ENCODE data around the gene LRP10.

The LRP10 gene

GRCh38 chr14:22915886-22916521 lies 44.5 kb downstream of the LRP10 start:
- H3K36me3 Mint-ChIP-seq (ENCODE audit: low read depth), result peaks cover 63% of the 10 kb centered on the region
- H3K4me1 Mint-ChIP-seq (ENCODE audit: low read depth), result peaks cover 56% of the 10 kb centered on the region
- peak overlapping the region; percentile 66 for H3K27ac Mint-ChIP-seq
- H3K27me3 Mint-ChIP-seq, result no peaks in the 10 kb centered on the region
- no peaks in the 10 kb centered on the region for H3K9me3 Mint-ChIP-seq
- intact Hi-C loops (cut with micrococcal nuclease), result loop anchor here (5.0 kb wide), 1 partner anchor 149 kb away; the partner anchor contains the start of gene OXA1L
- no peak overlapping the region for H3K4me3 Mint-ChIP-seq

- Mint-ChIP-seq H3K4me3 (peak within 1 kb of the TSS; percentile 89), H3K36me3 (ENCODE audit: low read depth) (peaks cover 63% of the 10 kb centered on the region)
Observed at GRCh38 chr14:22918804-22919600, 47.5 kb downstream of the LRP10 start, which contains the start of gene RBM23. Gene RBM23 (minus strand): TSS chr14:22919149.

DNA sequence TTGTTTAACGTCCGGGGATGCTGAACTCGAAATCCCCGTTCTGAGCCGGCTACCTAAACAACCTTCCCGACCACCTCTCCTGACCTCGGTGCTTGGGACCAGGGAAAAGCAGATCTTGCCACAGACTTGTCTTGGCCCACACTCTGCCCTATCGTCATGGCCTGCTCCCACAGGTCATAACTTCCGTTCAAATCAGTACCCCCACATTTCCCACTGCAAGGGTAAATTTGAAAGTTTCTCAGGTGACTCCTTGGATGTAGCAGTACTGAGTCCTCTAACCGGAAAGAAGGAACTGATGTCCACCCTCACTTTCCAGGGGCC lies 48.0 kb downstream of the LRP10 start:
- Mint-ChIP-seq H3K9me3 (no peaks in the 10 kb centered on the region), H3K4me3 (peak overlapping the region; percentile 89), H3K4me1 (ENCODE audit: low read depth) (peaks cover 48% of the 10 kb centered on the region), H3K27ac (peak overlapping the region; percentile 100), H3K36me3 (ENCODE audit: low read depth) (peaks cover 69% of the 10 kb centered on the region), H3K27me3 (no peaks in the 10 kb centered on the region)
- intact Hi-C loops (cut with micrococcal nuclease), result loop anchor here (1.0 to 5.0 kb wide), 2 partner anchors 10 to 152 kb away; partner anchors contain the start of genes OXA1L and PRMT5

More at GRCh38 chr14:22918804-22919600, 47.5 kb downstream of the LRP10 start, which contains the start of gene RBM23:
- no peaks in the 10 kb centered on the region for H3K9me3 Mint-ChIP-seq
- intact Hi-C loops (cut with micrococcal nuclease), result loop anchor here (1.0 to 5.0 kb wide), 2 partner anchors 10 to 152 kb away; partner anchors contain the start of genes OXA1L and PRMT5
- H3K27ac Mint-ChIP-seq, result peak within 1 kb of the TSS; percentile 100
- no peaks in the 10 kb centered on the region for H3K27me3 Mint-ChIP-seq
- peaks cover 50% of the 10 kb centered on the region for H3K4me1 Mint-ChIP-seq (ENCODE audit: low read depth)

GRCh38 chr14:22920697-22921096 lies 49.2 kb downstream of the LRP10 start:
- Mint-ChIP-seq H3K36me3 (ENCODE audit: low read depth) (peaks cover 79% of the 10 kb centered on the region), H3K4me1 (ENCODE audit: low read depth) (peaks cover 38% of the 10 kb centered on the region), H3K27me3 (no peaks in the 10 kb centered on the region), H3K27ac (no peak overlapping the region), H3K4me3 (no peak overlapping the region), H3K9me3 (no peaks in the 10 kb centered on the region)
- intact Hi-C loops (cut with micrococcal nuclease), result no loop called here

DNA sequence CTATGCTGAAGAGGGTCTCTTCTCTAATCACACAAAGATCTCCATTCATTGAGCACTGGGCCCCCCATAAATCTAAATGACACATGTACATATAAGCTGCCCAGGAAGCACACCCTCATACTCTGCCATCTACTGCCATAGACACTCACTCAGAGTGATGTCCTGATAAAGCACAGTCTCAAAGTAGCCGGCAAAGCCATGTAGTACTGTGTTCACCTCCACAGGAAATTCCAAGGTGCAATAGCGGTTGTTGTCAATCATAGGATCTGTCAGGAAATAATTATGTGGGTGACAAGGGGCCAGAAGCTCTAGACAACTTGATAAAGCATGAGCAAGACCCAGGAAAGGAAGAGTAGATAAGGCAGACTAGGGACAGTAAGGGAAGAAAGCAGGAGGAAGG lies 50.8 kb downstream of the LRP10 start:
- Mint-ChIP-seq H3K4me1 (ENCODE audit: low read depth) (peaks cover 41% of the 10 kb centered on the region), H3K27ac (no peak overlapping the region), H3K27me3 (no peaks in the 10 kb centered on the region), H3K4me3 (no peak overlapping the region), H3K9me3 (no peaks in the 10 kb centered on the region), H3K36me3 (ENCODE audit: low read depth) (peaks cover 90% of the 10 kb centered on the region)
- intact Hi-C loops (cut with micrococcal nuclease), result no loop called here

GRCh38 chr14:22923746-22924145 lies 52.2 kb downstream of the LRP10 start:
- intact Hi-C loops (cut with micrococcal nuclease), result no loop called here
- Mint-ChIP-seq H3K36me3 (ENCODE audit: low read depth) (peaks cover 77% of the 10 kb centered on the region), H3K9me3 (no peaks in the 10 kb centered on the region), H3K27me3 (no peaks in the 10 kb centered on the region), H3K4me1 (ENCODE audit: low read depth) (peaks cover 34% of the 10 kb centered on the region), H3K4me3 (no peak overlapping the region), H3K27ac (no peak overlapping the region)

DNA sequence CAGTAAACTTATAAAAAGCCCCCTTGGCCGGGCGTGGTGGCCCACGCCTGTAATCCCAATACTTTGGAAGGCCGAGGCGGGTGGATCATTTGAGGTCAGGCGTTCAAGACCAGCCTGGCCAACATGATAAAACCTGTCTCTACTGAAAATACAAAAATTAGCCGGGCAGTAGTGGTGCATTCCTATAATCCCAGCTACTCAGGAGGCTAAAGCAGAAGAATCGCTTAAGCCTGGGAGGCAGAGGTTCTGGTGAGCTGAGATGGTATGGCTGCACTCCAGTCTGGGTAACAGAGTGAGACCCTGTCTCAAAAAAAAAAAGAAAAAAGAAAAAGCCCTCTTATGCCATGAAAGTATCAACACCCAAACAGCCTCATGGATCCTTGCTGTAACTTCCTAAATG lies 54.0 kb downstream of the LRP10 start:
- Mint-ChIP-seq H3K27ac (no peak overlapping the region), H3K4me1 (ENCODE audit: low read depth) (peaks cover 28% of the 10 kb centered on the region), H3K9me3 (no peaks in the 10 kb centered on the region), H3K36me3 (ENCODE audit: low read depth) (peaks cover 68% of the 10 kb centered on the region), H3K27me3 (no peaks in the 10 kb centered on the region), H3K4me3 (no peak overlapping the region)
- intact Hi-C loops (cut with micrococcal nuclease), result no loop called here

- H3K4me1 Mint-ChIP-seq (ENCODE audit: low read depth), result peaks cover 28% of the 10 kb centered on the region
- intact Hi-C loops (cut with micrococcal nuclease), result no loop called here
- H3K27ac Mint-ChIP-seq, result no peak overlapping the region
- H3K36me3 Mint-ChIP-seq (ENCODE audit: low read depth), result peaks cover 60% of the 10 kb centered on the region
- H3K9me3 Mint-ChIP-seq, result no peaks in the 10 kb centered on the region
- no peaks in the 10 kb centered on the region for H3K27me3 Mint-ChIP-seq
- no peak overlapping the region for H3K4me3 Mint-ChIP-seq
Observed at GRCh38 chr14:22926316-22926715, 54.8 kb downstream of the LRP10 start.

- no peak overlapping the region for H3K4me3 Mint-ChIP-seq
- no peaks in the 10 kb centered on the region for H3K9me3 Mint-ChIP-seq
- H3K36me3 Mint-ChIP-seq (ENCODE audit: low read depth), result peaks cover 39% of the 10 kb centered on the region
- no peaks in the 10 kb centered on the region for H3K27me3 Mint-ChIP-seq
- peaks cover 17% of the 10 kb centered on the region for H3K4me1 Mint-ChIP-seq (ENCODE audit: low read depth)
- intact Hi-C loops (cut with micrococcal nuclease), result loop anchor here (1.0 kb wide), 1 partner anchor 9 kb away; the partner anchor contains the start of gene RBM23
- H3K27ac Mint-ChIP-seq, result no peak overlapping the region
Observed at GRCh38 chr14:22928237-22929103, 56.9 kb downstream of the LRP10 start.

DNA sequence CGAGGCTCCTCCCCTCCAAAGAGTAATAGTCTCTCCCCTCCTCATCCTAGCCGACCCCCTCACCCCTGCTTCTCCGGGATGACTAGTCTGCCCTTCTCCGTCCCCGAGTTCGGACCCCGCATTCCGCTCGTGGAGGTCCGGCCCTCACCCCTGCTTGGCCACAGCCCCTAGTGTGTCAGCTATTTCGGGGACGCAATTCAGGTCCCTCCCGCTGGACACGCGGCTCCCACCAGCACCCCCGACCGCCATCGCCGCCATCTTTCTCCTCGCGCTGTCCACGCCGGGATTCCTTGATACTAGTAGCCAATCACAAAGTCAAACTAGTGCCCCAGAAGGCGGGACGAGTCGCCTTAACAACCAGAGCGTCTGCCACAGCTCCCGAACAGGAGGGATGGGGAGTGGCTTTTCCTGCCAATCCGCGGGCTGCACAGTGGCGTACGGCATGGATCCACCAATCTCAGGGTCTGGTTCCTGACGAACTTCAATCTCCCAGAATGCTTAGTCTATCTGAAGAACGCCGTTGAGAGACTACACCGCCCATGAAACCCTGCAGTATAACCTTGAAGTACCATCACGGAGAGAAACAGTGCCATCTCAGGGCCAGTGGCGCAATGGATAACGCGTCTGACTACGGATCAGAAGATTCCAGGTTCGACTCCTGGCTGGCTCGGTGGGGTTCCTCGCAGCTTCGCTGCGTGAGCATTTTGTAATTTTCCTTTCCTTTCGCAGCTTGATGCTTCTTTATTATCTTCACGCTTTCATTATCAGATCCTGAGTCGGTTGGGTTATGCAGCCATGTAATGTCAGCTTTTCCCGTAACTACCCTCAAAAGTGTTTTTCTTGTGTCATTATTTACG lies 57.8 kb downstream of the LRP10 start, which contains the start of gene PRMT5:
PRMT5 (minus strand) TSS at position 273 of the 857 bp plus-strand sequence; CDS start at position 258, 15 bp downstream.
- H3K36me3 Mint-ChIP-seq (ENCODE audit: low read depth), result peaks cover 30% of the 10 kb centered on the region
- intact Hi-C loops (cut with micrococcal nuclease), result loop anchor here (1.0 kb wide), 1 partner anchor 10 kb away; the partner anchor contains the start of gene RBM23
- no peak within 1 kb of the TSS for H3K27ac Mint-ChIP-seq
- no peaks in the 10 kb centered on the region for H3K27me3 Mint-ChIP-seq
- H3K4me3 Mint-ChIP-seq, result no peak within 1 kb of the TSS
- no peaks in the 10 kb centered on the region for H3K9me3 Mint-ChIP-seq
- peaks cover 17% of the 10 kb centered on the region for H3K4me1 Mint-ChIP-seq (ENCODE audit: low read depth)

GRCh38 chr14:22929961-22930364 lies 58.4 kb downstream of the LRP10 start:
- Mint-ChIP-seq H3K27me3 (no peaks in the 10 kb centered on the region), H3K27ac (no peak overlapping the region), H3K36me3 (ENCODE audit: low read depth) (peaks cover 24% of the 10 kb centered on the region), H3K9me3 (no peaks in the 10 kb centered on the region), H3K4me1 (ENCODE audit: low read depth) (peaks cover 17% of the 10 kb centered on the region), H3K4me3 (no peak overlapping the region)
- intact Hi-C loops (cut with micrococcal nuclease), result loop anchor here (1.0 to 2.0 kb wide), 2 partner anchors 11 to 53 kb away; partner anchors contain the start of genes AJUBA and RBM23
